HG03095 (cell line): ENCODE measurements around the gene TAF1.
"Not testable (repeated sequence)": the region's sequence is repeated elsewhere in the genome, so short reads cannot be mapped to it uniquely, and the experiment has no call there.

ENCODE experiments used
- ATAC-seq: cut with Tn5 transposase; IDR thresholded peaks from one replicate; pipeline ENCODE4 v1.9.1; 2021; ENCODE audit warnings: moderate library complexity; ENCODE audit not compliant: unreplicated experiment

The TAF1 gene

GRCh38 chrX:71416260-71416659 is 50.1 kb downstream of the TAF1 start:
- not testable (repeated sequence) for ATAC-seq

GRCh38 chrX:71420686-71421085 is 54.5 kb downstream of the TAF1 start:
- ATAC-seq: no peak

- ATAC-seq: no peak
These were observed 66.6 kb downstream of the TAF1 start for GRCh38 chrX:71432733-71433132.

- no peak for ATAC-seq
These were observed 72.6 kb downstream of the TAF1 start for GRCh38 chrX:71438750-71439149.

GRCh38 chrX:71439420-71439819 is 73.3 kb downstream of the TAF1 start:
- no peak for ATAC-seq

GRCh38 chrX:71439896-71440295 is 73.7 kb downstream of the TAF1 start:
- no peak for ATAC-seq

- ATAC-seq: no peak
These were observed 74.2 kb downstream of the TAF1 start for GRCh38 chrX:71440401-71440800.

- not testable (repeated sequence) for ATAC-seq
These were observed 75.7 kb downstream of the TAF1 start for GRCh38 chrX:71441809-71442208.

- ATAC-seq: no peak
These were observed 84.4 kb downstream of the TAF1 start for GRCh38 chrX:71450433-71451106.

GRCh38 chrX:71451518-71451917 is 85.4 kb downstream of the TAF1 start:
- not testable (repeated sequence) for ATAC-seq

- ATAC-seq: no peak
These were observed 86.9 kb downstream of the TAF1 start for GRCh38 chrX:71453056-71453455.

GRCh38 chrX:71454222-71454621 is 88.1 kb downstream of the TAF1 start:
- ATAC-seq: no peak

- no peak for ATAC-seq
These were observed 92.7 kb downstream of the TAF1 start for GRCh38 chrX:71458866-71459265.

- no peak for ATAC-seq
These were observed 98.8 kb downstream of the TAF1 start for GRCh38 chrX:71464968-71465367.

GRCh38 chrX:71466979-71467523 is 100.9 kb downstream of the TAF1 start:
- ATAC-seq: no peak

- no peak for ATAC-seq
These were observed 109.8 kb downstream of the TAF1 start for GRCh38 chrX:71475785-71476540.

- no peak for ATAC-seq
These were observed 116.2 kb downstream of the TAF1 start for GRCh38 chrX:71482228-71482958.

- no peak for ATAC-seq
These were observed 121.7 kb downstream of the TAF1 start for GRCh38 chrX:71487814-71488213.

- no peak for ATAC-seq
These were observed 123.4 kb downstream of the TAF1 start for GRCh38 chrX:71489540-71489939.

GRCh38 chrX:71492231-71493065 is 126.3 kb downstream of the TAF1 start:
- no peak for ATAC-seq
